ENCODE measurements around the gene MICAL3. TPM values are rescaled to one million over a fixed set of nuclear protein-coding genes. Genes with fewer than 3 reads are reported as not detected.

The MICAL3 gene
- total RNA-seq, 4 donors from 2014 or later, result 45.2 to 56.3 (median 46.3) TPM

- DNase-seq (ENCODE audit: low spot score in 2 of 2), result no peak
- peaks cover 0 to 31% (median 13%) of the 10 kb centered on the region in 4 donors for H3K4me1 ChIP-seq
- no peak for TF ChIP-seq EP300 (IDR thresholded peaks at IDR 0.05)
- TF ChIP-seq CTCF (IDR thresholded peaks at IDR 0.05), result no peak
- no peak for TF ChIP-seq POLR2A (IDR thresholded peaks at IDR 0.05)
- H3K27me3 ChIP-seq, result no peaks in the 10 kb centered on the region
- no peak overlapping the region for H3K4me3 ChIP-seq
- H3K36me3 ChIP-seq, result no peaks in the 10 kb centered on the region
- H3K27ac ChIP-seq, result peak overlapping the region in 1 of 4 donors; percentile 76
- WGBS, 2 donors, result 84 to 86% methylated on average over 10 of the region's 10 CpGs
- H3K9me3 ChIP-seq, result no peaks in the 10 kb centered on the region
These were observed 248.4 kb downstream of the MICAL3 start for GRCh38 chr22:17775781-17776465.

GRCh38 chr22:17774926-17775685, 249.3 kb downstream of the MICAL3 start:
- 81% methylated on average over 27 of the region's 27 CpGs for WGBS, 2 donors

GRCh38 chr22:17774206-17774925, 250.0 kb downstream of the MICAL3 start, which contains the start of gene BID:
Gene BID (minus strand): TSS chr22:17774469. CDS start chr22:17750116, 24,353 bp downstream.
- DNase-seq (ENCODE audit: low spot score in 2 of 2), result no peak
- Histone ChIP-seq H3K27ac (peak within 1 kb of the TSS in 2 of 4 donors; percentile 76 to 87), H3K4me3 (peak within 1 kb of the TSS; percentile 41 to 83 (median 63)), H3K9me3 (no peaks in the 10 kb centered on the region), H3K4me1 (peaks cover 0 to 30% (median 11%) of the 10 kb centered on the region in 4 donors), H3K36me3 (no peaks in the 10 kb centered on the region), H3K27me3 (no peaks in the 10 kb centered on the region)
- TF ChIP-seq CTCF (IDR thresholded peaks at IDR 0.05) (no peak), POLR2A (IDR thresholded peaks at IDR 0.05) (no peak), EP300 (IDR thresholded peaks at IDR 0.05) (no peak)
- WGBS, 2 donors, result 0 to 2% methylated on average over 6 to 17 of the region's 64 CpGs

More at GRCh38 chr22:17774926-17775685, 249.3 kb downstream of the MICAL3 start:
- TF ChIP-seq POLR2A (IDR thresholded peaks at IDR 0.05) (no peak), EP300 (IDR thresholded peaks at IDR 0.05) (no peak), CTCF (IDR thresholded peaks at IDR 0.05) (no peak)
- DNase-seq (ENCODE audit: low spot score in 2 of 2), result no peak
- H3K36me3 ChIP-seq, result no peaks in the 10 kb centered on the region
- H3K27me3 ChIP-seq, result no peaks in the 10 kb centered on the region
- peak overlapping the region in 2 of 4 donors; percentile 73 to 83 for H3K4me3 ChIP-seq
- peak overlapping the region in 1 of 4 donors; percentile 87 for H3K27ac ChIP-seq
- no peaks in the 10 kb centered on the region for H3K9me3 ChIP-seq
- H3K4me1 ChIP-seq, result peaks cover 0 to 30% (median 11%) of the 10 kb centered on the region in 4 donors

GRCh38 chr22:17773606-17774205, 250.7 kb downstream of the MICAL3 start:
- Histone ChIP-seq H3K4me3 (peak overlapping the region; percentile 41 to 83 (median 63)), H3K36me3 (no peaks in the 10 kb centered on the region), H3K27me3 (no peaks in the 10 kb centered on the region), H3K9me3 (no peaks in the 10 kb centered on the region), H3K4me1 (peaks cover 0 to 30% (median 11%) of the 10 kb centered on the region in 4 donors), H3K27ac (peak overlapping the region in 2 of 4 donors; percentile 76 to 87)
- no peak for TF ChIP-seq POLR2A (IDR thresholded peaks at IDR 0.05)
- no peak for TF ChIP-seq CTCF (IDR thresholded peaks at IDR 0.05)
- no peak for TF ChIP-seq EP300 (IDR thresholded peaks at IDR 0.05)
- DNase-seq (ENCODE audit: low spot score in 2 of 2), result no peak
- 4 to 5% methylated on average over 27 to 33 of the region's 47 CpGs for WGBS, 2 donors

Measured in tibial nerve (tissue), 4 donors.